Measurements from ENCODE around the gene C1QA.

C1QA gene

DNA sequence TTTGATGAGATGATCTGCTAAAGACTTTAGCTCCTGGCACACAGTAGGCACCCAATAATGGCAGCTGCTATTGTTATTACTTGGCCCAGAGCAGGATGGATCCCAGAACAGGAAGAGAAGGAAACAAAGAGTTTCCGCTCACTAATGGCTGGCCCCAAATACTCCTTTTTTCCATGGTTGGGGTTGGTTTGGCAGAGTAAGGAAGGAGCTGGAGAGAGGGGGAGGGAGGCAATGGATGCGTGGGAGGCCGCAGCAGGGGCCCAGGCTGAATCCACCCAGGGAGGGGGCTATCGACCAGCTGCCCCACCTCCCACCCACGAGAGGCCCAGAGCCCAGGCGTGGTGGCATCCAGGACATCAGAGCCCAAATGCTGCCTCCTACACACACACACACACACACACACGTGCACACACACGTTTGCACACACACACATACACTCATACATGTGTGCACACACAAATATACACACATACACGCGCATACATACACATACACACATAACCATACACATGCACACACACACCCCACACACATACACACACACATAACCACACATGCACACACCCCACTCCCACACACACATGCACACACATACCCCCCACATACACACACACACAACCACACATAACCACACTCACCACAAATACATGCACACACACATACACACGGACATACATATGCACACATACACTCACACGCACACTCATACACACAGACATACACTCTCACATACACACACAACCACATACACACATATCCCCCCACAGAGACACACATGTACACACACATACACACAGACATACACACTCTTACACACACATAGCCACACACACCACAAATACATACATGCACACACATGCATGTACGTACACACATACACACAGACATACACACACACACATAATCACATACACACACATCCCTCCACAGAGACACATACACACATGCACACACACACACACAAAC, 41.8 kb downstream of the C1QA start:
- DNase-seq, result no peak

DNA sequence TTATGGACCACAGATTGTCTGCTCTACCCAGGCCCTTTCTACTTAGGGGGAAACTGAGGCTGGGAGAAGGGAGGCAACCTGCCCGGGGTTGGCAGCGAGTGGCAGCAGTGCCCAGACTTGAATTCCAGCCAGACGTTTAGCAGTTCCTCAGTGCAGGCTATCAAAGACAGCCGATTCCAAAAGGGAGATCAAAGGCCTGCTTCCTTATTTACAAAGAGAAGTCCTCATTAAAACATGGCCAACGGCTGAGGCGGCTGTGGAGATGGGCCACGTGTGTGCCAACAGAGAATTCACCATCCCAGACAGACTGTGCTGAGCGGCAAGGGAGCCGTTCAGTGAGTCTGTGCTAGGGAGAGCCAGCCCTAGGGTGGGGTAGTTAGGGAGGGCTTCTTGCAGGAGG, 44.3 kb downstream of the C1QA start:
- no peak for DNase-seq

DNA sequence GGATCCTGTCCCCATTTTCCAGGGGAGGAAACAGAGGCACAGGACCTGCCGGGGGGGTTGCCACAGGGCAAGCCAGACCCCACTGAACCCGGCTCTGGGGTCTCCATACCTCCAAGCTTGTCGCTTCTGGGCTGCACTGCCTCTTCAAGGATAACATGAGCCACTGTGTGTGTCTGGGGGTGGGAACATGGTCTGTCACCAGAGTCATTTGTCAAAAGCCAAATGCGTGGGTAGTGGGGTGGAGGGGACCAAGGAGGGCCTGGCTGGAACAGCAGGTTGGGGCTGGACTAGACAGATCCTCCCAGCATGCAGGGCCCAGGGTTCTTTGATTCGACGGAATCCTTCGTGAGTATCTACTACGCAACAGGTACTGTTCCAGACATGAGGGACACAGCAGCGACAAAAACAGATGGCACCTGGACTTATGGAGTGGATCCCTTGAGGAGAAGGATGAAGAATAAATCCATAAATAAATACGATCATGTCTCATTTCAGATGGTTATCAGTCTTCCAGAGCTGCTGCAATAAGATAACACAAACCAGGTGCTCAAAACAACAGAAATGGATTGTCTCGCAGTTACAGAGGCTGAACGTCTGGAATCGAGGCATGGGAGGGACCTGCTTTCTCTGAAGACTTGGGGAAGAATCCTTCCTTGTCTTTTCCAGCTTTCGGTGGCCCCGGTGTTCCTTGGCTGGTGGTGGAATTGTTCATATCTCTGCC, 45.3 kb downstream of the C1QA start:
- DNase-seq, result no peak

DNA sequence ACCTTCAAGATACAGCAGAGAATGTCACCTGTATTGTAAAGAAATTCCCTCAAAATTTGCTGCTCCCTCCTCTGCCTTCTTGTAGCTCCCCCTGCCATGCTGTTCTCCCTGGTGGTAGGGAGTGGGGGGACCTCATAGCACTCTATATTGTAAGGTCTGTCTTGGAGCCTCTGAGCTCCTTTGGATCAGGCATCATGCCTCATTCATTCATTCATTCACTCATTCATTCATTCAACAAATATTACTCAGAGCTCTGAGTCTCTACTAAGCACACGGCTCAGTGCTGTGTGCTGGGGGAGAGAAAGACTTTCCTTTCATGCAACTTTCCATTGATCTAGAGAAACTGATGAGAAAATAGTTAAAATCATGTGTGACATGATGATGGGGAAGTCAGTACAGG, 47.1 kb downstream of the C1QA start:
- DNase-seq, result no peak

DNA sequence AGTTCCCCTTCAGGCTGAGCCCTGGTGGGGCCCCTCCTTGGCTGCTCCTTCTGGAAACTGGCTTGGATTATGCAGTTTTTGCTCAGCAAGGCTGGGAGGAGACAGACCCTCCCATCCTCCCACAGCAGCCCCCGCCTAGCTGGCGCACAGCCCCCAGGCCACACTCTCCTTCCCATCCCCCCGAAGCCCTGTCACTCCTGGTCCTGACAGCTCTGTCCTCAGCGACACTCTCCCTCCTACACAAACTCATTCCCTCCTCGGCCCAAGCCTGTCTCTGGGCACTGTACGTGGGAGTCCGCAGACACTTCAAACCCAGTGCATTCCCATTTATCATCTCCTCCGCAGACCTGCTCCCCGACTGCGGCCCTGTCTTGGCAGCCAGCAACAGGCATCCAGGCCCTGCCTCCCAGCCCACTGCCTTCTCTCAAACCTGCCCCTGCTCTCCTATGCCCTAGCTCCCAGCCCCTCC, 49.2 kb downstream of the C1QA start:
- DNase-seq, result no peak

DNA sequence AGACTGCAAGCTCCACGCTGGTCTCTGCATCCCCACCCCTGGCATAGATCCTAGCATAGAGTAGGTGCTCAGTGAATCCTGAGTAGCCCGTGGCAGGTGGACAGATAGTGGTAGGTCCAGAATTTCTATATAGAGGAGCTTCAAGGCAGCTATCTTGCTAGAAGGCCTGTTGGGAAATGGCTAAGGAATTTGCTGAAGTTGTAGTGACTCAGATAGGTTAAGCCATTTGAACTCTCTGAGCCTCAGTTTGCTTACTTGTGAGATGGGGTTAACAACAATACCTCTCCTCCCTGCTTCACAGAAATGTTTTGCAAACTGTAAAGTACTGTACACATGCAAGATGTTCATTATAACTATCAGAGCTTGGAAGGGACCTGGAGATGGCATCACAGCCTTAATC, 50.8 kb downstream of the C1QA start:
- DNase-seq, result no peak

DNA sequence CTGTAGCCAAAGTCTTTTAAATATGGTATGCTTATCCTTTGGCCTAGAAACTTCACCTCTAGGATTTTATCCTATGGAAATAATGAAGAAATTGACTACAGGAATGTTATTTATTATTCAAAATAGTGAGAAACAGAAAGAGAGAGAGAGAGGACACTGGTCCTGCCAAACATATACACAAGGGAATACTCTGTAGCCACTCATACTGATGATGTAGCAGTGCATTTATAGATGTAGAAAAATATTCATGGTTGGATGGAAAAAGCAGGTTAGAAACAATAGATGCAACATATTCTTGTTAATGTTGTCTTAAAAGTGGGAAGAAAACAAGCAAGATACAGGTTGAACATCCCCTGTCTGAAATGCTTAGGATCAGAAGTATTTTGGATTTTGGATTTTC, 52.0 kb downstream of the C1QA start:
- DNase-seq, result no peak
